ENCODE results near the gene NGLY1. TPM values are rescaled to one million over a fixed set of nuclear protein-coding genes. Genes with fewer than 3 reads are reported as not detected.

Gene NGLY1
- total RNA-seq, 1 experiment from 2014 or later = 29.4 TPM

DNA sequence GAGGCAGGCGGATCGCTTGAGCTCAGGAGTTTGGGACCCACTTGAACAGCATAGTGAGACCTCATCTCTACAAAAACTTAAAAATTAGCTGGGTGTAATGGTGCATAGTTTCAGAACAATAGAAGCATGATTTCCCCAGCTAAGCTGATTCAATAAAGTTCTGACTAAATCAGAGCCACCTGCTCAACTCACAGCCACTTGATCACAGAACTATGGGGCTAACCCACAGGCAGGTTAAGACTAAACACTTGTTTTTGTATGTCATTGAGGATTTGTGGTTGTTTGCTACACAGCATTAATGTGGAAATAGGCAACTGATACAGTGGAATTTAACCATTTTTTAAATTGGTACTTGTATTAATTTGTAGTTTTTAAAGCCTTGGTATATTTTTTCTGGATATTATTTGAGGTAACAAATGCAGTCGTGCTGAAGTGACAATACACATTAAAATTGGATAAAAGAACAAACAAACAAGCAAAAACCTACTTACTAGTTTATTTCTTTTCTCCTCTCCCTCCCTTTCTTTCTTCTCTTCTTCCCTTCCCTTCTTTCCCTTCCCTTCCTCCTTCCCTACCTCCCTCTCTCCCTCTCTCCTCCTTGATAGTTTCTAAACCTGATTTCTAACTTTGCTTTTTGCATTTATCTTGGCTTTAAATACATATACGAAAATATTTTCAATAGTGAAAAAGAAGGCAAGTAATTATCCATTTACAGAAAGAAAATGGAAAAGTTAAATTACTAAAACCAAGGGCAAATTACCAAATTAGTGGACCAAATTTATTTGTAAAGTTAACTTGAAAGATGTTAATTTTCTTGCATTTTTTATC is 38.7 kb upstream of the NGLY1 start:
- Histone ChIP-seq H3K36me3 (ENCODE audit: low read depth) (no peaks in the 10 kb centered on the region), H3K4me3 (no peak overlapping the region), H3K27ac (no peak overlapping the region), H3K4me2 (no peak overlapping the region), H2AFZ (no peak overlapping the region), H3K9me2 (ENCODE audit: insufficient read depth) (no peaks in the 10 kb centered on the region), H3F3A (ENCODE audit: insufficient read depth, low read depth) (no peaks in the 10 kb centered on the region), H3K27me3 (ENCODE audit: insufficient read depth, low read depth) (no peaks in the 10 kb centered on the region), H3K79me2 (ENCODE audit: low read depth) (no peaks in the 10 kb centered on the region), H3K9me3 (ENCODE audit: insufficient read depth, low read depth) (no peaks in the 10 kb centered on the region), H4K20me1 (ENCODE audit: insufficient read depth) (no peaks in the 10 kb centered on the region), H3K4me1 (replicated peaks; ENCODE audit: insufficient read depth) (no peaks in the 10 kb centered on the region)
- POLR2A ChIA-PET (ENCODE audit: unreplicated experiment) = no interaction called here
- CTCF ChIA-PET = no interaction called here
- no TSS peak for BruUV-seq (replicated peaks)
- TF ChIP-seq, protein P1, sequence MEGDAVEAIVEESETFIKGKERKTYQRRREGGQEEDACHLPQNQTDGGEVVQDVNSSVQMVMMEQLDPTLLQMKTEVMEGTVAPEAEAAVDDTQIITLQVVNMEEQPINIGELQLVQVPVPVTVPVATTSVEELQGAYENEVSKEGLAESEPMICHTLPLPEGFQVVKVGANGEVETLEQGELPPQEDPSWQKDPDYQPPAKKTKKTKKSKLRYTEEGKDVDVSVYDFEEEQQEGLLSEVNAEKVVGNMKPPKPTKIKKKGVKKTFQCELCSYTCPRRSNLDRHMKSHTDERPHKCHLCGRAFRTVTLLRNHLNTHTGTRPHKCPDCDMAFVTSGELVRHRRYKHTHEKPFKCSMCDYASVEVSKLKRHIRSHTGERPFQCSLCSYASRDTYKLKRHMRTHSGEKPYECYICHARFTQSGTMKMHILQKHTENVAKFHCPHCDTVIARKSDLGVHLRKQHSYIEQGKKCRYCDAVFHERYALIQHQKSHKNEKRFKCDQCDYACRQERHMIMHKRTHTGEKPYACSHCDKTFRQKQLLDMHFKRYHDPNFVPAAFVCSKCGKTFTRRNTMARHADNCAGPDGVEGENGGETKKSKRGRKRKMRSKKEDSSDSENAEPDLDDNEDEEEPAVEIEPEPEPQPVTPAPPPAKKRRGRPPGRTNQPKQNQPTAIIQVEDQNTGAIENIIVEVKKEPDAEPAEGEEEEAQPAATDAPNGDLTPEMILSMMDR (conservative IDR thresholded peaks at IDR 0.05) = no peak
- TF ChIP-seq EZH2 (IDR thresholded peaks at IDR 0.05; ENCODE audit: low read depth) = no peak
- DNase-seq = no peak
- intact Hi-C loops (cut with micrococcal nuclease; ENCODE audit: unreplicated experiment) = no loop called here

DNA sequence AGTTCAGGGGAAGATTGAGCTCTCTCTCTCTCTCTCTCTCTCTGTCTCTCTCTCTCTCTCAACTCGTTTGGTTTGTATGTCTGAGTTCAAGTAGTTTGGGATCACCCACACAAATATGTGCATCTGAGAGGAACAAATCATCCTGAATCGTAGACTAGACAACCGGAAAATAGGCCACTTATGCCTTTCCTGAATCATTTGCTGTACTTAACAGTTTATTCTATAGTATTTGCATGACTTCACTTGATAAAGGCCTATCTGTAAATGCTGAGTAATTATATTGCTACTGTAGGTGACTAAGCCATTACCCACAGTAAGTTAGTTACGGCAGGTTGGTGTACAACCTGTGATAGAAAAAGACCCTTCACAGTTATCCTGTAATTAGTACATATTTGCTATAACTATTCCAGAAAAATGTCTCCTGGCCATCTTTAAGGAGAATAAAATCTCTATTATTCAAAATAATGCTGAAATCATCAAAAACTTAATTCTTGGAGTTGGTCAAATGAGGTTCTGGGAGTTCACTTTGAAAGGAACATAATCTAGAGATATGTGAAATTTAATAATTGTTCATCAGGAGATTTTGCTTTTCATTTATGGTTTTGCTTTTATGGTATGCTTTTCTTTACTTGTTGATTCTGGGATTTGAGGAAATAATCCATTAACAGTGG is 37.7 kb upstream of the NGLY1 start:
- H3K4me2 ChIP-seq = no peak overlapping the region
- intact Hi-C loops (cut with micrococcal nuclease; ENCODE audit: unreplicated experiment) = no loop called here
- BruUV-seq (replicated peaks) = no TSS peak
- no peaks in the 10 kb centered on the region for H3K79me2 ChIP-seq (ENCODE audit: low read depth)
- no peaks in the 10 kb centered on the region for H4K20me1 ChIP-seq (ENCODE audit: insufficient read depth)
- H3K4me1 ChIP-seq (replicated peaks; ENCODE audit: insufficient read depth) = no peaks in the 10 kb centered on the region
- H3K27me3 ChIP-seq (ENCODE audit: insufficient read depth, low read depth) = no peaks in the 10 kb centered on the region
- CTCF ChIA-PET = no interaction called here
- H3K9me2 ChIP-seq (ENCODE audit: insufficient read depth) = no peaks in the 10 kb centered on the region
- no peaks in the 10 kb centered on the region for H3F3A ChIP-seq (ENCODE audit: insufficient read depth, low read depth)
- DNase-seq = no peak
- TF ChIP-seq EZH2 (IDR thresholded peaks at IDR 0.05; ENCODE audit: low read depth) = no peak
- TF ChIP-seq, protein P1 (conservative IDR thresholded peaks at IDR 0.05) = no peak
- H3K27ac ChIP-seq = no peak overlapping the region
- H3K36me3 ChIP-seq (ENCODE audit: low read depth) = no peaks in the 10 kb centered on the region
- POLR2A ChIA-PET (ENCODE audit: unreplicated experiment) = interaction anchor here (0.6 kb wide), 1 partner anchor 38 kb away, joined by 3 read pairs; the partner anchor contains the start of gene NGLY1
- H3K4me3 ChIP-seq = no peak overlapping the region
- H2AFZ ChIP-seq = no peak overlapping the region
- H3K9me3 ChIP-seq (ENCODE audit: insufficient read depth, low read depth) = no peaks in the 10 kb centered on the region

DNA sequence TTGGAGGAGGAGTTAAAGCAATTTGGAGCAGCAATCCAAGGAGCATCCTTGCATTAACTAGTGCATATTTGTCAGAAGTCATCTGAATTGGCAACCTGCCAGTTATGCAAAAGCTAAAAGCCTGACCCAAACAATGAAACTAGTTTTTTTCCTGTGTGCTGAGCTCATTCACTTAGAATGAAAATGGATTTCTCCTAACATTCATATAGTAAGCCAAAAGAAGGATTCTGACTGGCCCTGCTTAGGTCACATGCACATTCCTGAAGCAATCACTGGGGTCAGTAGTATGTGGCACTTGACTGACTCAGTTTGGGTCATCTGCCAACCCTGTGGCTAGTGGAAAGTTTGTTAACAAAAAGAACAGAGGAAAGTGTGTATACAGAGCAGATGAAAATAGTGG is 37.1 kb upstream of the NGLY1 start:
- intact Hi-C loops (cut with micrococcal nuclease; ENCODE audit: unreplicated experiment) = no loop called here
- DNase-seq = peak in 1 of 2 experiments; percentile 29
- ChIA-PET CTCF (interaction anchor here (0.6 kb wide), 1 partner anchor 11 kb away, joined by 3 read pairs; no protein-coding TSS in a partner anchor), POLR2A (ENCODE audit: unreplicated experiment) (interaction anchor here (0.6 kb wide), 2 partner anchors 33 to 37 kb away, joined by 3 to 4 read pairs; partner anchors contain the start of gene NGLY1)
- no TSS peak for BruUV-seq (replicated peaks)
- TF ChIP-seq, protein P1 (conservative IDR thresholded peaks at IDR 0.05) = no peak
- Histone ChIP-seq H3K9me2 (ENCODE audit: insufficient read depth) (no peaks in the 10 kb centered on the region), H3K79me2 (ENCODE audit: low read depth) (no peaks in the 10 kb centered on the region), H3K27ac (no peak overlapping the region), H3K4me2 (no peak overlapping the region), H3K27me3 (ENCODE audit: insufficient read depth, low read depth) (no peaks in the 10 kb centered on the region), H2AFZ (no peak overlapping the region), H3K4me1 (replicated peaks; ENCODE audit: insufficient read depth) (no peaks in the 10 kb centered on the region), H3K4me3 (no peak overlapping the region), H4K20me1 (ENCODE audit: insufficient read depth) (no peaks in the 10 kb centered on the region), H3K9me3 (ENCODE audit: insufficient read depth, low read depth) (no peaks in the 10 kb centered on the region), H3K36me3 (ENCODE audit: low read depth) (no peaks in the 10 kb centered on the region), H3F3A (ENCODE audit: insufficient read depth, low read depth) (no peaks in the 10 kb centered on the region)
